ENCODE results near the gene DGAT2.
A peak's percentile ranks its signal among the peaks of the same experiment; 100 is the strongest.

The DGAT2 gene

GRCh38 chr11:75849894-75850293, 81.3 kb downstream of the DGAT2 start:
- Histone ChIP-seq H3K4me3 (ENCODE audit: control insufficient read depth in 1 of 7, extremely low read depth in 1 of 7, insufficient read depth in 4 of 7, low read depth in 2 of 7, low read length in 6 of 7) (no peak overlapping the region), H3K4me1 (ENCODE audit: control extremely low read depth in 1 of 4, control insufficient read depth in 4 of 4, insufficient read depth in 4 of 4, low read length in 3 of 4) (peaks cover 0 to 15% (median 13%) of the 10 kb centered on the region in 4 experiments), H3K27ac (ENCODE audit: insufficient read depth in 1 of 2, low read depth in 1 of 2, low read length in 2 of 2, poor library complexity in 1 of 2, severe bottlenecking in 2 of 2) (no peak overlapping the region), H3K27me3 (replicated peaks in 2 of 5; ENCODE audit: control insufficient read depth in 4 of 5, insufficient read depth in 5 of 5, low read length in 4 of 5) (no peaks in the 10 kb centered on the region), H3K36me3 (ENCODE audit: control insufficient read depth in 4 of 4, insufficient read depth in 4 of 4, low read length in 3 of 4) (peaks cover 0 to 9% (median 5%) of the 10 kb centered on the region in 4 experiments), H3K9me3 (ENCODE audit: control extremely low read depth in 1 of 5, control insufficient read depth in 4 of 5, insufficient read depth in 2 of 5, low read depth in 1 of 5, low read length in 4 of 5) (peaks cover 0 to 2% (median 0%) of the 10 kb centered on the region in 5 experiments)
- no peak for DNase-seq
- POLR2A ChIA-PET = no interaction called here
- CTCF ChIA-PET = no interaction called here

GRCh38 chr11:75850787-75851186, 82.2 kb downstream of the DGAT2 start:
- peak in 2 of 3 donors; percentile 18 to 35 for DNase-seq
- H3K4me3 ChIP-seq (ENCODE audit: control insufficient read depth in 1 of 7, extremely low read depth in 1 of 7, insufficient read depth in 4 of 7, low read depth in 2 of 7, low read length in 6 of 7) = peak overlapping the region in 3 of 7 experiments; percentile 26 to 56 (median 30)
- no peaks in the 10 kb centered on the region for H3K27me3 ChIP-seq (replicated peaks in 2 of 5; ENCODE audit: control insufficient read depth in 4 of 5, insufficient read depth in 5 of 5, low read length in 4 of 5)
- POLR2A ChIA-PET = interaction anchor here (0.9 kb wide), 1 partner anchor 30 kb away, joined by 3 read pairs; no protein-coding TSS in a partner anchor
- 0% methylated on average over 1 of the region's 3 CpGs for WGBS (ENCODE audit: insufficient coverage)
- H3K27ac ChIP-seq (ENCODE audit: insufficient read depth in 1 of 2, low read depth in 1 of 2, low read length in 2 of 2, poor library complexity in 1 of 2, severe bottlenecking in 2 of 2) = peak overlapping the region in 1 of 2 experiments; percentile 39
- peaks cover 0 to 15% (median 13%) of the 10 kb centered on the region in 4 experiments for H3K4me1 ChIP-seq (ENCODE audit: control extremely low read depth in 1 of 4, control insufficient read depth in 4 of 4, insufficient read depth in 4 of 4, low read length in 3 of 4)
- peaks cover 0 to 17% (median 5%) of the 10 kb centered on the region in 4 experiments for H3K36me3 ChIP-seq (ENCODE audit: control insufficient read depth in 4 of 4, insufficient read depth in 4 of 4, low read length in 3 of 4)
- CTCF ChIA-PET = interaction anchor here (1.1 to 1.3 kb wide), 2 partner anchors 17 to 468 kb away, joined by 3 to 5 read pairs; no protein-coding TSS in a partner anchor
- no peaks in the 10 kb centered on the region for H3K9me3 ChIP-seq (ENCODE audit: control extremely low read depth in 1 of 5, control insufficient read depth in 4 of 5, insufficient read depth in 2 of 5, low read depth in 1 of 5, low read length in 4 of 5)

Data from common myeloid progenitor, CD34-positive (primary cell).